ENCODE measurements around the gene CNTN6.

DNA sequence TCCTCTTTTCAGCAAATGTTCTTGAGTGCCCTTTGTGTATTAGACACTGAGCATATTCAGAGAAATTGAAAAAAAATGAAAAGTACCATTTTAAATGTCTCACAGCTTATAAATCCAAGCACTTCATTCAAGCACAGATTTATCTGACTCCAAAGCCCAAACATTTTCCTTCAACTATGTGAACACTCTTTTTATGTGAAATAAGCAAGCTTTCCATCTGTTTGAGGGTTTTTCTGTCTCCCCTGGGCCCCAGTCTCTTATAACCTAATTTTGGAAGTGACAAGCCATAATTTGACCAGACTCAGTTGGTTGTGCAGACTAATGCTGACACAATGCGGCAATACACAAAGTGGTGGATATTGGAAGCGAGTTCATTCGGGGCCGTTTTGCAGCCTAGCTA is 170.3 kb downstream of the CNTN6 start:
- no peak for TF ChIP-seq YY1 (IDR thresholded peaks at IDR 0.05; ENCODE audit: low read depth)
- TF ChIP-seq FOXM1 (IDR thresholded peaks at IDR 0.05; ENCODE audit: borderline replicate concordance, low read depth): no peak
- TF ChIP-seq, protein P1, sequence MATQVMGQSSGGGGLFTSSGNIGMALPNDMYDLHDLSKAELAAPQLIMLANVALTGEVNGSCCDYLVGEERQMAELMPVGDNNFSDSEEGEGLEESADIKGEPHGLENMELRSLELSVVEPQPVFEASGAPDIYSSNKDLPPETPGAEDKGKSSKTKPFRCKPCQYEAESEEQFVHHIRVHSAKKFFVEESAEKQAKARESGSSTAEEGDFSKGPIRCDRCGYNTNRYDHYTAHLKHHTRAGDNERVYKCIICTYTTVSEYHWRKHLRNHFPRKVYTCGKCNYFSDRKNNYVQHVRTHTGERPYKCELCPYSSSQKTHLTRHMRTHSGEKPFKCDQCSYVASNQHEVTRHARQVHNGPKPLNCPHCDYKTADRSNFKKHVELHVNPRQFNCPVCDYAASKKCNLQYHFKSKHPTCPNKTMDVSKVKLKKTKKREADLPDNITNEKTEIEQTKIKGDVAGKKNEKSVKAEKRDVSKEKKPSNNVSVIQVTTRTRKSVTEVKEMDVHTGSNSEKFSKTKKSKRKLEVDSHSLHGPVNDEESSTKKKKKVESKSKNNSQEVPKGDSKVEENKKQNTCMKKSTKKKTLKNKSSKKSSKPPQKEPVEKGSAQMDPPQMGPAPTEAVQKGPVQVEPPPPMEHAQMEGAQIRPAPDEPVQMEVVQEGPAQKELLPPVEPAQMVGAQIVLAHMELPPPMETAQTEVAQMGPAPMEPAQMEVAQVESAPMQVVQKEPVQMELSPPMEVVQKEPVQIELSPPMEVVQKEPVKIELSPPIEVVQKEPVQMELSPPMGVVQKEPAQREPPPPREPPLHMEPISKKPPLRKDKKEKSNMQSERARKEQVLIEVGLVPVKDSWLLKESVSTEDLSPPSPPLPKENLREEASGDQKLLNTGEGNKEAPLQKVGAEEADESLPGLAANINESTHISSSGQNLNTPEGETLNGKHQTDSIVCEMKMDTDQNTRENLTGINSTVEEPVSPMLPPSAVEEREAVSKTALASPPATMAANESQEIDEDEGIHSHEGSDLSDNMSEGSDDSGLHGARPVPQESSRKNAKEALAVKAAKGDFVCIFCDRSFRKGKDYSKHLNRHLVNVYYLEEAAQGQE (IDR thresholded peaks at IDR 0.05; ENCODE audit: low read depth): no peak
- no peak for TF ChIP-seq TAF1 (IDR thresholded peaks at IDR 0.05; ENCODE audit: low read depth)
- TF ChIP-seq, protein P2, sequence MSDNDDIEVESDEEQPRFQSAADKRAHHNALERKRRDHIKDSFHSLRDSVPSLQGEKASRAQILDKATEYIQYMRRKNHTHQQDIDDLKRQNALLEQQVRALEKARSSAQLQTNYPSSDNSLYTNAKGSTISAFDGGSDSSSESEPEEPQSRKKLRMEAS (IDR thresholded peaks at IDR 0.05): no peak
